ENCODE data around the gene SLC26A1. TPM values are rescaled to one million over a fixed set of nuclear protein-coding genes. Genes with fewer than 3 reads are reported as not detected.

The SLC26A1 gene
- total RNA-seq = 6.3 TPM

GRCh38 chr4:993111-994029 is at the start of gene SLC26A1:
TSS of gene SLC26A1 (minus strand) at chr4:993404. CDS start at chr4:991703, 1,701 bp downstream.

DNA sequence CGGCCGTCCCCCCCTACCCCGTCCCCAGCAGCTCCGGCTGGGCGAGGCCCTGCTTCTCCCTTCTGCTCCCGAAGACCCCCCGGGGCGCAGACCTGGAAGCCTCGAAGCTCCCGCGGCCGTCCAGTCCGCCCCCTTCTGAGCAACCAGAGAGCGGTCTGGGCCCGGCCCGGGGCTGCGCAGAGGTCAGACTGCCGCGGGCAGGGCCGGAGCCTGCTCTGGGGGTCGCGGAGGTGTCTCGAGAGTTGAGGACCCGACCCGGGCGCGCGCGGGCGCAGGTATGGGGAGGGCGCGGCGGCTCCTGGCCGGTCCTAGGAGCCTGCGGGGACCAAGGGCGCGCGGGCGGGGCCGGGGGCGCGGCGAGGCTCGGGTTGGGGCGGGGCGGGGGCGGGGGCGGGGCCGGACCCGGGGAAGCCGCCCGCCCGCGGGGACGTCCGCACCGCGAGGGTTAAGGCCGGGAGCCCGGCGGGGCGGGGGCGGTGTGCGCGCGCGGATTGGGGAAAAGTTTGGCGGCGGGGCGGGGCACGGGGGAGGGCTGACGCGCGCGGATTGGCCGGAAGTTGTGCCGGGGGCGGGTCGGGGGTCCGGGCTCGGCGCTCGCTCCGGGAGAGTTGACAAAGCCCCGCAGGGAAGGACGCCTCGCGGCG is 17.9 kb upstream of the SLC26A1 start, which contains the start of gene FGFRL1:
Gene FGFRL1, plus strand, starts transcription at position 605 of the 644 bp plus-strand sequence. CDS start 860 bp downstream, outside the sequence.

DNA sequence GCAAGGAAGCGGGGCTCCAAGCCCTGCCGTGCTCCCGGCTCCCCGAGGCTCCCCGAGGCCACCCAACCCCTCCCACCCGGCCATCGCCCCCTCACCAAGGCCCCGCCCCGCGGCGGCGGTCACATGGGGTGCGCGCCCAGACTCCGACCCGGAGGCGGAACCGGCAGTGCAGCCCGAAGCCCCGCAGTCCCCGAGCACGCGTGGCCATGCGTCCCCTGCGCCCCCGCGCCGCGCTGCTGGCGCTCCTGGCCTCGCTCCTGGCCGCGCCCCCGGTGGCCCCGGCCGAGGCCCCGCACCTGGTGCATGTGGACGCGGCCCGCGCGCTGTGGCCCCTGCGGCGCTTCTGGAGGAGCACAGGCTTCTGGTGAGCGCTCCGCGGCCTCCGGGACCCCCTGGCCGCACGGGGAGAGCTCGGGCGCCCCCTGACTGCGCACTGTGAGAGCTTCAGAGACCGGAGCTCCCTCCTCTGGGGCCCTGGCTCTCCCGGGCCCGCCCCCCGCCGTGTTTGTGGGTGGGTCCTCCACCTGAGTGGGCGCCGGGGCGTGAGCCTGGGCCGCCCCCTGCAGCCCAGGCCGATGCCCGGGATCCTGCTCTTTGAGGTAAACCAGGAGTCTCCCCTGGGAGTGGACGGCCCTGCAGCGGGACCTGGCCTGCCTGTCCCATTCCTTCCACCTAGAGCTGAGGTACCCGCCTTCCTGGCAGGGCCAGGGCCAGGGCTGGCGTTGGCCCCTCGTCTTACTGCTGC is 6.2 kb downstream of the SLC26A1 start, which contains the start of gene IDUA:
Gene IDUA, plus strand, starts transcription at position 166 of the 745 bp plus-strand sequence. Its CDS starts 41 bp downstream, at position 207.

GRCh38 chr4:973431-974397 is 19.5 kb downstream of the SLC26A1 start, which contains the start of gene DGKQ:
TSS of gene DGKQ (minus strand) at chr4:973569. CDS start at chr4:973482, 87 bp downstream.

Other genes with a start within 250 kb of the SLC26A1 start
- 2.5 TPM for gene CPLX1, start 167.3 kb downstream of the SLC26A1 start, total RNA-seq
- 75.7 TPM for gene GAK, start 61.1 kb downstream of the SLC26A1 start, total RNA-seq
- gene TMEM175, start 60.9 kb downstream of the SLC26A1 start, total RNA-seq = 43.8 TPM
- gene DGKQ, start 19.8 kb downstream of the SLC26A1 start, total RNA-seq = 9.7 TPM
- 31.6 TPM for gene IDUA, start 6.4 kb downstream of the SLC26A1 start, total RNA-seq
- 5.3 TPM for gene FGFRL1, start 18.2 kb upstream of the SLC26A1 start, total RNA-seq
- gene RNF212, start 120.2 kb upstream of the SLC26A1 start, total RNA-seq = 4.4 TPM
- 4.7 TPM for gene SPON2, start 179.2 kb upstream of the SLC26A1 start, total RNA-seq